Measurements from ENCODE around the gene KRTAP13-2. TPM values are rescaled to one million over a fixed set of nuclear protein-coding genes. Genes with fewer than 3 reads are reported as not detected.

The KRTAP13-2 gene, protein sequence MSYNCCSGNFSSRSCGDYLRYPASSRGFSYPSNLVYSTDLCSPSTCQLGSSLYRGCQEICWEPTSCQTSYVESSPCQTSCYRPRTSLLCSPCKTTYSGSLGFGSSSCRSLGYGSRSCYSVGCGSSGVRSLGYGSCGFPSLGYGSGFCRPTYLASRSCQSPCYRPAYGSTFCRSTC
- not detected in 2 replicates for polyA plus RNA-seq (2011; rRNA removed)
- polyA minus RNA-seq (2011; rRNA and poly(A)+ RNA removed) = not detected in 2 replicates

DNA sequence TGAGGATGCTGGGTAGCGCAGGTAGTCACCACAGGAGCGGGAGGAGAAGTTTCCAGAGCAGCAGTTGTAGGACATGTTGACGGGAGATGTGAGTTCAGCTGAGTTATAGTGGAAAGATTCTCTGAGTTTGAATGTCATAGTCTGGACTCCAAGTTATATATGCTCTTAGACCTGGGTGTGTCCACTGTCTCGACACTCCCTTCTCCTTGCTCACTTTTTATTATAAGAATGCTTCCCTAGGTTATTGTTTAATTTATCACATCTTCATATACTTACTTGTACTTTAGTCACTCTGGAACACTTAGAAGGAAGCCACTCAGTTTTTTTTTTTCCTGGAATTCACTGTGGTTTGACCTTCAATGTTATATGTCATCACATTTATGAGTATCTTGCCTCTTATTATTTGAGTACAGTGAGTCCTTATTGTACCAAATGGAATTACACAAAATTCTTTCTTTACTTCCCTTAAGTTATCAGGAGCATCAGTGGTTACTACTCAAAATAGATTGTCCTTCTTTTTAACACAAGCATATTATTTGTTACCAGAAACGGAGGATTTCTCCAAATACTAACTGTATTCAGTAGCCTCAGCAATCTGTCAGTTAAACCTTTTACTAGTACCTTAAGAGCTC, at the start of gene KRTAP13-2:
Gene KRTAP13-2, minus strand, starts transcription at position 133 of the 632 bp plus-strand sequence. Its CDS starts 58 bp downstream, at position 75.
- Histone ChIP-seq H3K9me3 (ENCODE audit: control insufficient read depth, insufficient read depth, low read length) (peaks cover 13% of the 10 kb centered on the region), H3K27ac (ENCODE audit: low read depth, low read length) (no peak within 1 kb of the TSS), H3K27me3 (ENCODE audit: control insufficient read depth, insufficient read depth, low read length) (no peaks in the 10 kb centered on the region), H3K4me3 (ENCODE audit: low read depth, low read length) (no peak within 1 kb of the TSS)
- TF ChIP-seq, protein P1, sequence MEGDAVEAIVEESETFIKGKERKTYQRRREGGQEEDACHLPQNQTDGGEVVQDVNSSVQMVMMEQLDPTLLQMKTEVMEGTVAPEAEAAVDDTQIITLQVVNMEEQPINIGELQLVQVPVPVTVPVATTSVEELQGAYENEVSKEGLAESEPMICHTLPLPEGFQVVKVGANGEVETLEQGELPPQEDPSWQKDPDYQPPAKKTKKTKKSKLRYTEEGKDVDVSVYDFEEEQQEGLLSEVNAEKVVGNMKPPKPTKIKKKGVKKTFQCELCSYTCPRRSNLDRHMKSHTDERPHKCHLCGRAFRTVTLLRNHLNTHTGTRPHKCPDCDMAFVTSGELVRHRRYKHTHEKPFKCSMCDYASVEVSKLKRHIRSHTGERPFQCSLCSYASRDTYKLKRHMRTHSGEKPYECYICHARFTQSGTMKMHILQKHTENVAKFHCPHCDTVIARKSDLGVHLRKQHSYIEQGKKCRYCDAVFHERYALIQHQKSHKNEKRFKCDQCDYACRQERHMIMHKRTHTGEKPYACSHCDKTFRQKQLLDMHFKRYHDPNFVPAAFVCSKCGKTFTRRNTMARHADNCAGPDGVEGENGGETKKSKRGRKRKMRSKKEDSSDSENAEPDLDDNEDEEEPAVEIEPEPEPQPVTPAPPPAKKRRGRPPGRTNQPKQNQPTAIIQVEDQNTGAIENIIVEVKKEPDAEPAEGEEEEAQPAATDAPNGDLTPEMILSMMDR (IDR thresholded peaks at IDR 0.05; ENCODE audit: low read depth, low read length) = no peak
- POLR2A ChIA-PET = no interaction called here
- DNase-seq (ENCODE audit: low read depth, low spot score) = no peak
- CTCF ChIA-PET = no interaction called here

DNA sequence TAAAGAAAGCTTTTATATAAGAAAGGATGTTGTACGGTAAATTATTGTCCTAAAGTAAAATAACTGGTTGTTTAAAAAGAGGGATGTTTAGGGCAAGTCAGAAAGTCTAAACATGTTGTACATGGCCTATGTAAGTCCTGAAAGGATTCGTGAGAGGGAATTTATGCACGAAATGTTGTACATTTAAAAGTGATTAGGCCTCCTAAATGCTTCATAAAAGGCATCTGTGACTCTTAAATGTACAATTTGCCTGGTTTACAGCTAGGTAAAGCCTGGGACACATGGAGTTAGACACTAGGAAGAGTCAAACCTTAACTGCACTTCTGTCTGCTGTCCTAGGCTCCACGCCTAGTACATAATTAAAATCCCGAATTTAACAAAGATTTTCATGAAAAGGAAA, 43.9 kb upstream of the KRTAP13-2 start:
- Histone ChIP-seq H3K27ac (ENCODE audit: low read depth, low read length) (no peak overlapping the region), H3K27me3 (ENCODE audit: control insufficient read depth, insufficient read depth, low read length) (no peaks in the 10 kb centered on the region), H3K9me3 (ENCODE audit: control insufficient read depth, insufficient read depth, low read length) (peaks cover 19% of the 10 kb centered on the region), H3K4me3 (ENCODE audit: low read depth, low read length) (no peak overlapping the region)
- TF ChIP-seq, protein P1 (IDR thresholded peaks at IDR 0.05; ENCODE audit: low read depth, low read length) = no peak
- DNase-seq (ENCODE audit: low read depth, low spot score) = no peak
- ChIA-PET CTCF (no interaction called here), POLR2A (no interaction called here)

DNA sequence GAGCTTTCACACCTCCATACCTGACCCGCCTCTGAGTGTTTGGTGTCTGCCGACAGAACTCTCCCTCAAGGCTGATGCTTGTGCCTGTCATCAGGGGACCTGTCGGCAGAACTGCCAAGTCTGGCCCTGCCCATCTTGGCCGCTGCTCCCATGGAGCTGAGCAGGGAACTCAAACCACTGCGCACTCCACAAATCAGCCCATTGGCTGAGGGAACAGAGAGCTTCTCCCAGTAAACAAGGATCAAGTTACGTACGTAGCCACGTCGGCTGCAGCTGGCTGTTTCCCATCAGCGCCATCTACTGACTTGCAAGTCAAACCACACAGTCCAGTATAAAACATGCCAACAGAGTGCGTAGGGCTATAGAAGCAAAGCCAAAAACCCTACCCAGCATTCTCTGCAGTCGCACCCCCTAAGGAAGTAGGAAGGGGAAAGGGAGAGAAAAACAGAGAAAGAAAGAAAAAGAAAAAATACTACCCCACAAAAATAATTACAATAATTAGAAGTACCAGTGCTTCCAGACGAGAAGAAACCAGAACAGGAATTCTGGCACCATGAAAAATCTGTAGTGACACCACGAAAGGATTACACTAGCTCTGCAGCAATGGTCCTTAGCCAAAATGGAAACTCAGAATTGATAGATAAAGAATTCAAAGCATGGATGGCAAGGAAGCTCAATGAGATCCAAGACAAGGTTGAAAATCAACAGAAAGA, 36.9 kb upstream of the KRTAP13-2 start:
- TF ChIP-seq, protein P1 (IDR thresholded peaks at IDR 0.05; ENCODE audit: low read depth, low read length) = no peak
- ChIA-PET POLR2A (no interaction called here), CTCF (no interaction called here)
- Histone ChIP-seq H3K27me3 (ENCODE audit: control insufficient read depth, insufficient read depth, low read length) (no peaks in the 10 kb centered on the region), H3K9me3 (ENCODE audit: control insufficient read depth, insufficient read depth, low read length) (peaks cover 16% of the 10 kb centered on the region), H3K27ac (ENCODE audit: low read depth, low read length) (no peak overlapping the region), H3K4me3 (ENCODE audit: low read depth, low read length) (no peak overlapping the region)
- no peak for DNase-seq (ENCODE audit: low read depth, low spot score)

DNA sequence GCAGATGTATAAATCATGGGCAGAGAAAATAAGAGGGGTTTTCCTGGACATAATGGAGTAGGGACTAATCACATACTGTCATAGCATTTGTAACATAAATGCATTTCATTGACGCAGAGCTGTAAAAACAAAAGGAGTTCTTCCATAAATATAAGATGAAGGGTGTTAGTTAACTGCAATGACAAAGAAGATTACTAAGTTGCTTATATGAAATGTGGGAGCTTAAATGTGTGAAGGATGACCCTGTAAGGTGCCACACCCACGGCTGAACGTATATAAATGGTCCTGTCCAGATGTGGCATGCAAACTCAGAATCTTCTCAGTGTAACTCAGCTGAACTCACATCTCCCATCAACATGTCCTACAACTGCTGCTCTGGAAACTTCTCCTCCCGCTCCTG, 23.7 kb upstream of the KRTAP13-2 start, which contains the start of gene KRTAP13-1:
Gene KRTAP13-1, plus strand, starts transcription at position 301 of the 400 bp plus-strand sequence. Its CDS starts 56 bp downstream, at position 357.
- POLR2A ChIA-PET = no interaction called here
- no peak for DNase-seq (ENCODE audit: low read depth, low spot score)
- CTCF ChIA-PET = no interaction called here
- no peak within 1 kb of the TSS for H3K4me3 ChIP-seq (ENCODE audit: low read depth, low read length)
- peaks cover 23% of the 10 kb centered on the region for H3K9me3 ChIP-seq (ENCODE audit: control insufficient read depth, insufficient read depth, low read length)
- no peaks in the 10 kb centered on the region for H3K27me3 ChIP-seq (ENCODE audit: control insufficient read depth, insufficient read depth, low read length)
- TF ChIP-seq, protein P1 (IDR thresholded peaks at IDR 0.05; ENCODE audit: low read depth, low read length) = no peak
- no peak within 1 kb of the TSS for H3K27ac ChIP-seq (ENCODE audit: low read depth, low read length)
